A549 treated with ZK216348 at 1 μM for 4 hours (cell line): Measurements from ENCODE around the gene TRIM44. TPM values are rescaled to one million over a fixed set of nuclear protein-coding genes. Genes with fewer than 3 reads are reported as not detected.

Experiments
- total RNA-seq: library from RNA; stranded (reverse); fragments of 200-300 nt; extraction: Qiagen RNA extraction; gene quantifications from 5 replicates; pipeline ENCODE4 v1.2.3, GENCODE V29; 2022; ENCODE audit warnings: low read depth

TRIM44 gene
- total RNA-seq, result 16.5 to 30.6 TPM (median 22.8 TPM) in 5 replicates

GRCh38 chr11:35662649-35663407, at the start of gene TRIM44:
Gene TRIM44 (plus strand): TSS chr11:35662775. CDS start chr11:35663112, 337 bp downstream.

GRCh38 chr11:35617687-35618496, 44.7 kb upstream of the TRIM44 start, which contains the start of gene FJX1:
Gene FJX1 (plus strand): TSS chr11:35618460. CDS start chr11:35618637, 177 bp downstream.

Other genes with a start within 250 kb of the TRIM44 start
- 0.05 to 0.32 TPM (median 0.09 TPM) in 4 of 5 replicates, not detected in the other for gene SLC1A2, start 243.2 kb upstream of the TRIM44 start, total RNA-seq
- not detected in 5 replicates for gene PAMR1, start 137.2 kb upstream of the TRIM44 start, total RNA-seq
- 27.0 to 42.8 TPM (median 39.8 TPM) in 5 replicates for gene FJX1, start 44.3 kb upstream of the TRIM44 start, total RNA-seq